Stomach (tissue), 4 donors: ENCODE results near the gene HAGH.
"Not testable (repeated sequence)": the region's sequence is repeated elsewhere in the genome, so short reads cannot be mapped to it uniquely, and the experiment has no call there.

Source experiments
- EP300 ChIP-seq: sonication (generic); formaldehyde crosslinking; IDR thresholded peaks from one replicate; pipeline ENCODE4 v1.6.1; 2017; ENCODE audit warnings: antibody characterized with exemption
- POLR2A ChIP-seq, 4 donors: fragments of 450-650 bp; IDR thresholded peaks; one replicate each; pipeline ENCODE4 v1.6.1; 2016; ENCODE audit warnings: antibody characterized with exemption in 4 of 4, control low read depth in 2 of 4, mild to moderate bottlenecking in 1 of 4, moderate library complexity in 1 of 4

GRCh38 chr16:1799263-1799662, 27.4 kb downstream of the HAGH start:
- TF ChIP-seq POLR2A (IDR thresholded peaks at IDR 0.05); EP300: not testable (repeated sequence)
